ENCODE data around the gene MPHOSPH9.

The MPHOSPH9 gene

GRCh38 chr12:123140676-123141614, 92.0 kb downstream of the MPHOSPH9 start:
- no peak overlapping the region for H3K27ac ChIP-seq (replicated peaks)
- no peak for DNase-seq (ENCODE audit: low read depth in 1 of 2, low spot score in 1 of 2)
- TF ChIP-seq GABPA (IDR thresholded peaks at IDR 0.05; ENCODE audit: low read depth) (no peak), CTCF (IDR thresholded peaks at IDR 0.05; ENCODE audit: insufficient read depth, low read length) (no peak), REST (IDR thresholded peaks at IDR 0.05; ENCODE audit: insufficient replicate concordance, low read depth) (no peak), POLR2AphosphoS5 (IDR thresholded peaks at IDR 0.05; ENCODE audit: low read depth) (no peak), SPI1 (IDR thresholded peaks at IDR 0.05; ENCODE audit: borderline replicate concordance, low read depth) (no peak)
- H3K27me3 ChIP-seq (ENCODE audit: insufficient read depth, poor library complexity, severe bottlenecking) = no peaks in the 10 kb centered on the region
- no peak overlapping the region for H3K4me3 ChIP-seq (replicated peaks; ENCODE audit: insufficient read depth, low read length)

GRCh38 chr12:123139926-123140675, 92.8 kb downstream of the MPHOSPH9 start:
- no peak overlapping the region for H3K27ac ChIP-seq (replicated peaks)

More at GRCh38 chr12:123139926-123140675, 92.8 kb downstream of the MPHOSPH9 start:
- no peak overlapping the region for H3K4me3 ChIP-seq (replicated peaks; ENCODE audit: insufficient read depth, low read length)
- no peak for TF ChIP-seq POLR2AphosphoS5 (IDR thresholded peaks at IDR 0.05; ENCODE audit: low read depth)
- no peak for TF ChIP-seq GABPA (IDR thresholded peaks at IDR 0.05; ENCODE audit: low read depth)
- TF ChIP-seq SPI1 (IDR thresholded peaks at IDR 0.05; ENCODE audit: borderline replicate concordance, low read depth) = no peak
- no peak for TF ChIP-seq REST (IDR thresholded peaks at IDR 0.05; ENCODE audit: insufficient replicate concordance, low read depth)
- no peak for TF ChIP-seq CTCF (IDR thresholded peaks at IDR 0.05; ENCODE audit: insufficient read depth, low read length)
- DNase-seq (ENCODE audit: low read depth in 1 of 2, low spot score in 1 of 2) = no peak
- H3K27me3 ChIP-seq (ENCODE audit: insufficient read depth, poor library complexity, severe bottlenecking) = no peaks in the 10 kb centered on the region

All from HL-60 (cell line).